ENCODE data around the gene ADD1. TPM values are rescaled to one million over a fixed set of nuclear protein-coding genes. Genes with fewer than 3 reads are reported as not detected.

ADD1 gene
- total RNA-seq, 1 experiment from 2014 or later: 136 TPM

- peak; percentile 62 for DNase-seq (ENCODE audit: low read depth)
Measured at GRCh38 chr4:2963966-2964471, 120.4 kb downstream of the ADD1 start.

GRCh38 chr4:2964706-2965258 is 121.1 kb downstream of the ADD1 start:
- no peak for DNase-seq (ENCODE audit: low read depth)

GRCh38 chr4:2965262-2965661 is 121.6 kb downstream of the ADD1 start:
- DNase-seq (ENCODE audit: low read depth): no peak

GRCh38 chr4:2968381-2968780 is 124.7 kb downstream of the ADD1 start:
- no peak for DNase-seq (ENCODE audit: low read depth)

- no peak for DNase-seq (ENCODE audit: low read depth)
Measured at GRCh38 chr4:2971275-2971674, 127.6 kb downstream of the ADD1 start.

GRCh38 chr4:2977211-2978088 is 133.8 kb downstream of the ADD1 start:
- peak; percentile 74 for DNase-seq (ENCODE audit: low read depth)

Other genes with a start within 250 kb of the ADD1 start
- 21.7 and 23.3 TPM in 2 replicates for gene TNIP2, start 87.5 kb upstream of the ADD1 start, total RNA-seq (2014; rRNA removed; shearing (Covaris generic))
- 22.0 and 24.8 TPM in 2 replicates for gene SH3BP2, start 50.8 kb upstream of the ADD1 start, total RNA-seq (2014; rRNA removed; shearing (Covaris generic))
- gene NOP14, start 119.6 kb downstream of the ADD1 start, total RNA-seq (2014; rRNA removed; shearing (Covaris generic)): 10.1 and 13.0 TPM in 2 replicates
- gene GRK4, start 119.7 kb downstream of the ADD1 start, total RNA-seq (2014; rRNA removed; shearing (Covaris generic)): 3.1 and 3.6 TPM in 2 replicates
- not detected in 2 replicates for gene HTT-AS, start 230.7 kb downstream of the ADD1 start, total RNA-seq (2014; rRNA removed; shearing (Covaris generic))
- 11.7 and 19.6 TPM in 2 replicates for gene HTT, start 230.8 kb downstream of the ADD1 start, total RNA-seq (2014; rRNA removed; shearing (Covaris generic))